GM12878 (cell line): ENCODE data around the gene RABL6. TPM values are rescaled to one million over a fixed set of nuclear protein-coding genes. Genes with fewer than 3 reads are reported as not detected.

Experiments used
- BCL11A ChIP-seq: IDR thresholded peaks from 2 replicates; pipeline ENCODE4 v1.6.1; 2011; ENCODE audit warnings: low read depth, low read length
- CUX1 ChIP-seq: IDR thresholded peaks from 2 replicates; pipeline ENCODE4 v1.6.1; 2012; ENCODE audit warnings: improper control_type of control experiment, low read depth, low read length; ENCODE audit not compliant: insufficient replicate concordance
- DPF2 ChIP-seq: fragments of 450-650 bp; IDR thresholded peaks from 2 replicates; pipeline ENCODE4 v1.6.1; 2017; ENCODE audit warnings: mild to moderate bottlenecking
- FOS ChIP-seq: IDR thresholded peaks from 3 replicates; pipeline ENCODE4 v1.6.1; 2011; ENCODE audit warnings: borderline replicate concordance; ENCODE audit not compliant: insufficient read length; ENCODE audit errors: extremely low read depth
- HDAC6 ChIP-seq: fragments of 200-600 bp; sonication (generic); IDR thresholded peaks from one replicate; pipeline ENCODE4 v1.8.0; 2017; ENCODE audit warnings: antibody characterized with exemption; ENCODE audit not compliant: unreplicated experiment
- MLLT1 ChIP-seq: fragments of 450-650 bp; IDR thresholded peaks from 2 replicates; pipeline ENCODE4 v1.6.1; 2016; ENCODE audit warnings: mild to moderate bottlenecking
- POLR2AphosphoS2 ChIP-seq: IDR thresholded peaks from 2 replicates; pipeline ENCODE4 v1.6.1; 2011; ENCODE audit warnings: low read depth, mild to moderate bottlenecking, low read length, improper control_type of control experiment, moderate library complexity
- PRDM15 ChIP-seq: fragments of 450-650 bp; formaldehyde crosslinking; IDR thresholded peaks from 2 replicates; pipeline ENCODE4 v1.4.0; 2020; ENCODE audit warnings: mild to moderate bottlenecking, moderate library complexity
- SMAD1 ChIP-seq: fragments of 450-650 bp; IDR thresholded peaks from 2 replicates; pipeline ENCODE4 v1.6.1; 2018; ENCODE audit warnings: mild to moderate bottlenecking, low read depth; ENCODE audit not compliant: partially characterized antibody
- SMAD5 ChIP-seq: IDR thresholded peaks from 2 replicates; pipeline ENCODE4 v1.6.1; 2016; ENCODE audit warnings: antibody characterized with exemption, low read depth
- SREBF2 ChIP-seq: IDR thresholded peaks from 2 replicates; pipeline ENCODE4 v1.6.1; 2012; ENCODE audit warnings: mild to moderate bottlenecking, low read length
- TBL1XR1 ChIP-seq: IDR thresholded peaks from 2 replicates; pipeline ENCODE4 v1.6.1; 2012; ENCODE audit warnings: low read depth, low read length, improper control_type of control experiment
- YY1 ChIP-seq: IDR thresholded peaks from 2 replicates; pipeline ENCODE4 v1.6.1; 2011; ENCODE audit warnings: low read depth, mild to moderate bottlenecking, low read length
- polyA plus RNA-seq, 11 experiments: library from polyadenylated mRNA; depleted of rRNA in 4 of 11; unstranded in 6 of 11; stranded (reverse) in 5 of 11; fragments of >200 nt; fragmentation: Nextera tagmentation in 4 of 11; fragmentation: Illumina TruSeq in 1 of 11; extraction: Ambion mirVana in 4 of 11; extraction: Trizol in 1 of 11; gene quantifications; 1 replicate in 1 of 11; 2 replicates in 10 of 11; pipeline versions ENCODE4 v1.2.1 to v1.2.3, GENCODE V29; 2011 to 2016; ENCODE audit warnings: inconsistent platforms in 2 of 11, missing spikeins in 2 of 11, low read depth in 1 of 11
- total RNA-seq, 4 experiments: library from RNA; depleted of rRNA in 3 of 4; stranded (reverse); fragments of >200 nt in 3 of 4; fragmentation: Illumina TruSeq in 1 of 4; extraction: Trizol in 1 of 4; gene quantifications; 2 replicates each; pipeline versions ENCODE4 v1.2.1 to v1.2.3, GENCODE V29; 2013 to 2021
- TF ChIP-seq, protein P1 (sequence below): fragments of 450-650 bp; IDR thresholded peaks from 2 replicates; pipeline ENCODE4 v1.6.1; 2018; ENCODE audit warnings: mild to moderate bottlenecking, low read depth, moderate library complexity; ENCODE audit not compliant: partially characterized antibody
- TF ChIP-seq, protein P2 (sequence below): fragments of 150-350 bp; IDR thresholded peaks from 2 replicates; pipeline ENCODE4 v1.6.1; 2014; ENCODE audit warnings: mild to moderate bottlenecking, low read depth, low read length

The RABL6 gene
- total and polyA plus RNA-seq, 10 of the 15 experiments (the other 5 are each of a cell fraction or from before 2014, with no cell fraction given): 1.4 to 134 (median 42.7) TPM

DNA sequence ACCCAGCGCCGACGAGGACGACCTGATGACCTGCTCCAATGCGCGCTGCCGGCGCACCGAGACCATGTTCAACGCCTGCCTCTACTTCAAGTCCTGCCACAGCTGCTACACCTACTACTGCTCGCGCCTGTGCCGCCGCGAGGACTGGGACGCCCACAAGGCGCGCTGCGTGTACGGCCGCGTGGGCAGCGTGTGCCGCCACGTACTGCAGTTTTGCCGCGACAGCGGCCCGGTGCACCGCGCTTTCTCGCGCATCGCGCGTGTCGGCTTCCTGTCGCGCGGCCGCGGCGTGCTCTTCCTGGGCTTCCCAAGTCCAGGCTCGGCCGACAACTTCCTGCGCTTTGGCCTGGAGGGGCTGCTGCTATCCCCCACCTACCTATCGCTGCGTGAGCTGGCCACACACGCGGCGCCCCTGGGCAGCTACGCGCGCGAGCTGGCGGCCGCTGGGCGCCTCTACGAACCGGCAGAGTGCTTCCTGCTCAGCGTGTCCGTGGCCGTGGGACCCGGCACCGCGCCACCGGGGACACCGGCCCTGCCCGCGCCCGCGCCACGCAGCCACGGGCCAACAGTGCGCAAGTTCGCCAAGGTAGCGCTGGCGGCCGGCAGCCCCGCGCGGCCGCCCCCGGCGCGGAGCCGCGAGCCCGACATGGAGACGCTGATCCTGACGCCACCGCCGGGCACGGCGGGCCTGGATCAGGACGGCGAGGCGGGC lies 38.8 kb downstream of the RABL6 start (continued):
- TF ChIP-seq HDAC6 (no peak), TBL1XR1 (no peak), YY1 (no peak), PRDM15 (CRISPR knock-in tag) (no peak), BCL11A (no peak), POLR2AphosphoS2 (no peak), SMAD5 (no peak), CUX1 (no peak), DPF2 (no peak), MLLT1 (no peak), FOS (no peak), SREBF2 (no peak), SMAD1 (no peak)
- TF ChIP-seq, protein P1, sequence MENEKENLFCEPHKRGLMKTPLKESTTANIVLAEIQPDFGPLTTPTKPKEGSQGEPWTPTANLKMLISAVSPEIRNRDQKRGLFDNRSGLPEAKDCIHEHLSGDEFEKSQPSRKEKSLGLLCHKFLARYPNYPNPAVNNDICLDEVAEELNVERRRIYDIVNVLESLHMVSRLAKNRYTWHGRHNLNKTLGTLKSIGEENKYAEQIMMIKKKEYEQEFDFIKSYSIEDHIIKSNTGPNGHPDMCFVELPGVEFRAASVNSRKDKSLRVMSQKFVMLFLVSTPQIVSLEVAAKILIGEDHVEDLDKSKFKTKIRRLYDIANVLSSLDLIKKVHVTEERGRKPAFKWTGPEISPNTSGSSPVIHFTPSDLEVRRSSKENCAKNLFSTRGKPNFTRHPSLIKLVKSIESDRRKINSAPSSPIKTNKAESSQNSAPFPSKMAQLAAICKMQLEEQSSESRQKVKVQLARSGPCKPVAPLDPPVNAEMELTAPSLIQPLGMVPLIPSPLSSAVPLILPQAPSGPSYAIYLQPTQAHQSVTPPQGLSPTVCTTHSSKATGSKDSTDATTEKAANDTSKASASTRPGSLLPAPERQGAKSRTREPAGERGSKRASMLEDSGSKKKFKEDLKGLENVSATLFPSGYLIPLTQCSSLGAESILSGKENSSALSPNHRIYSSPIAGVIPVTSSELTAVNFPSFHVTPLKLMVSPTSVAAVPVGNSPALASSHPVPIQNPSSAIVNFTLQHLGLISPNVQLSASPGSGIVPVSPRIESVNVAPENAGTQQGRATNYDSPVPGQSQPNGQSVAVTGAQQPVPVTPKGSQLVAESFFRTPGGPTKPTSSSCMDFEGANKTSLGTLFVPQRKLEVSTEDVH: no peak
- TF ChIP-seq, protein P2, sequence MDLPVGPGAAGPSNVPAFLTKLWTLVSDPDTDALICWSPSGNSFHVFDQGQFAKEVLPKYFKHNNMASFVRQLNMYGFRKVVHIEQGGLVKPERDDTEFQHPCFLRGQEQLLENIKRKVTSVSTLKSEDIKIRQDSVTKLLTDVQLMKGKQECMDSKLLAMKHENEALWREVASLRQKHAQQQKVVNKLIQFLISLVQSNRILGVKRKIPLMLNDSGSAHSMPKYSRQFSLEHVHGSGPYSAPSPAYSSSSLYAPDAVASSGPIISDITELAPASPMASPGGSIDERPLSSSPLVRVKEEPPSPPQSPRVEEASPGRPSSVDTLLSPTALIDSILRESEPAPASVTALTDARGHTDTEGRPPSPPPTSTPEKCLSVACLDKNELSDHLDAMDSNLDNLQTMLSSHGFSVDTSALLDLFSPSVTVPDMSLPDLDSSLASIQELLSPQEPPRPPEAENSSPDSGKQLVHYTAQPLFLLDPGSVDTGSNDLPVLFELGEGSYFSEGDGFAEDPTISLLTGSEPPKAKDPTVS: no peak
